ENCODE results near the gene RNF146. TPM values are rescaled to one million over a fixed set of nuclear protein-coding genes. Genes with fewer than 3 reads are reported as not detected.

RNF146 gene
- total RNA-seq, 1 donor = 58.7 TPM

- no peak overlapping the region for H3K4me3 ChIP-seq (ENCODE audit: low read depth, low read length)
- DNase-seq (ENCODE audit: low read depth) = no peak
- TF ChIP-seq, protein P1, sequence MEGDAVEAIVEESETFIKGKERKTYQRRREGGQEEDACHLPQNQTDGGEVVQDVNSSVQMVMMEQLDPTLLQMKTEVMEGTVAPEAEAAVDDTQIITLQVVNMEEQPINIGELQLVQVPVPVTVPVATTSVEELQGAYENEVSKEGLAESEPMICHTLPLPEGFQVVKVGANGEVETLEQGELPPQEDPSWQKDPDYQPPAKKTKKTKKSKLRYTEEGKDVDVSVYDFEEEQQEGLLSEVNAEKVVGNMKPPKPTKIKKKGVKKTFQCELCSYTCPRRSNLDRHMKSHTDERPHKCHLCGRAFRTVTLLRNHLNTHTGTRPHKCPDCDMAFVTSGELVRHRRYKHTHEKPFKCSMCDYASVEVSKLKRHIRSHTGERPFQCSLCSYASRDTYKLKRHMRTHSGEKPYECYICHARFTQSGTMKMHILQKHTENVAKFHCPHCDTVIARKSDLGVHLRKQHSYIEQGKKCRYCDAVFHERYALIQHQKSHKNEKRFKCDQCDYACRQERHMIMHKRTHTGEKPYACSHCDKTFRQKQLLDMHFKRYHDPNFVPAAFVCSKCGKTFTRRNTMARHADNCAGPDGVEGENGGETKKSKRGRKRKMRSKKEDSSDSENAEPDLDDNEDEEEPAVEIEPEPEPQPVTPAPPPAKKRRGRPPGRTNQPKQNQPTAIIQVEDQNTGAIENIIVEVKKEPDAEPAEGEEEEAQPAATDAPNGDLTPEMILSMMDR (IDR thresholded peaks at IDR 0.05; ENCODE audit: insufficient read depth, low read depth, low read length) = no peak
Observed at GRCh38 chr6:127298475-127298874, 31.8 kb downstream of the RNF146 start.

GRCh38 chr6:127299522-127300240 lies 33.0 kb downstream of the RNF146 start:
- no peak overlapping the region for H3K4me3 ChIP-seq (ENCODE audit: low read depth, low read length)
- peak; percentile 5 for DNase-seq (ENCODE audit: low read depth)
- TF ChIP-seq, protein P1 (IDR thresholded peaks at IDR 0.05; ENCODE audit: insufficient read depth, low read depth, low read length) = no peak

- peak; percentile 72 for DNase-seq (ENCODE audit: low read depth)
- TF ChIP-seq, protein P1 (IDR thresholded peaks at IDR 0.05; ENCODE audit: insufficient read depth, low read depth, low read length) = no peak
- no peak overlapping the region for H3K4me3 ChIP-seq (ENCODE audit: low read depth, low read length)
Observed at GRCh38 chr6:127300411-127300810, 33.7 kb downstream of the RNF146 start.

- peak; percentile 4 for DNase-seq (ENCODE audit: low read depth)
- TF ChIP-seq, protein P1 (IDR thresholded peaks at IDR 0.05; ENCODE audit: insufficient read depth, low read depth, low read length) = no peak
- H3K4me3 ChIP-seq (ENCODE audit: low read depth, low read length) = no peak overlapping the region
Observed at GRCh38 chr6:127301199-127301700, 34.6 kb downstream of the RNF146 start.

DNA sequence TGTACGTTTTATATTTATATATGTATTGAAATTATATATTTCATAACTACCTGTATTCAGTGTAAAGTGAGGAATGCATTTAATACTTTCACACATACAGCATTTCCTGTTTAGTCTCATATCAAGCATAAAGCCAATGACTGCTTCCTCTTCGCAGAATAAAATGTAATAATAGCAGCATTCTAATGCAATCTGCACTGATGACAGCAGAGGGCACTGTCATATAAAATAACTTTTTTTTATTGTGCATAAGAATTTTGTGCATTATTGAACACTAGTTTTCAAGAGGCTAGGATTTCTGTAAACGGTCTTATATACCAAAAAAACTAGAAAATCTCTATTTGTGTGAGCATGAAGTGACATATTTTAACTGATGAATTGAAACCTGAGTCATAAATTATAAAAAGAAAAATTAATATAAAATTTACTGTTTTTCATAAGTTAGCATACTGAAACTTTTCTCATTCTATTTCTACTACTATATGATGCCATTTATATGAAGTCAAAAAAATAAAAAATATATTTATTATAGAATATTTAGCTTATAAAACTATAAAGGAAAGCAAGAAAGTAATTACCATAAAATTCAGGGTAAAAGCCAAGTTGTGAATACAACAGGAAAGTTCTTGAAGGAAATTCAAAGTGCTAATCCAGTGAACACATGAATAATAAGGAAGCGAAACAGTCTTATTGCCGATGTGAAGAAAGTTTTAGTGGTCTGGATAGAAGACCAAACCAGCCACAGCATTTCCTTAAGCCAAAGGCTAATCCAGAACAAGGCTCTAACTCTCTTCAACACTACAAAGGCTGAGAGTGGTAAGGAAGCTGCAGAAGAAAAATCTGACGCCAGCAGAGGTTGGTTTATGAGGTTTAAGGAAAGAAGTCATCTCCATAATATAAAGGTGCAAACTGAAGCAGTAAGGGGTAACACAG lies 36.3 kb downstream of the RNF146 start:
- peak; percentile 50 for DNase-seq (ENCODE audit: low read depth)
- TF ChIP-seq, protein P1 (IDR thresholded peaks at IDR 0.05; ENCODE audit: insufficient read depth, low read depth, low read length) = peak; percentile 58
- H3K4me3 ChIP-seq (ENCODE audit: low read depth, low read length) = no peak overlapping the region

- no peak overlapping the region for H3K4me3 ChIP-seq (ENCODE audit: low read depth, low read length)
- TF ChIP-seq, protein P1 (IDR thresholded peaks at IDR 0.05; ENCODE audit: insufficient read depth, low read depth, low read length) = no peak
- no peak for DNase-seq (ENCODE audit: low read depth)
Observed at GRCh38 chr6:127303917-127304316, 37.3 kb downstream of the RNF146 start.

Measured in fibroblast of villous mesenchyme (primary cell).